VCaP (cell line): Measurements from ENCODE around the gene EPS8L3.

ENCODE experiments used
- H3K27ac ChIP-seq: fragments of 450-650 bp; 2 replicates; pipeline ENCODE4 v1.5.1; 2017
- TF ChIP-seq, protein P1 (sequence below): fragments of 450-650 bp; conservative IDR thresholded peaks from 2 replicates; pipeline ENCODE4 v1.5.1; 2017; ENCODE audit warnings: mild to moderate bottlenecking, moderate library complexity

The EPS8L3 gene

DNA sequence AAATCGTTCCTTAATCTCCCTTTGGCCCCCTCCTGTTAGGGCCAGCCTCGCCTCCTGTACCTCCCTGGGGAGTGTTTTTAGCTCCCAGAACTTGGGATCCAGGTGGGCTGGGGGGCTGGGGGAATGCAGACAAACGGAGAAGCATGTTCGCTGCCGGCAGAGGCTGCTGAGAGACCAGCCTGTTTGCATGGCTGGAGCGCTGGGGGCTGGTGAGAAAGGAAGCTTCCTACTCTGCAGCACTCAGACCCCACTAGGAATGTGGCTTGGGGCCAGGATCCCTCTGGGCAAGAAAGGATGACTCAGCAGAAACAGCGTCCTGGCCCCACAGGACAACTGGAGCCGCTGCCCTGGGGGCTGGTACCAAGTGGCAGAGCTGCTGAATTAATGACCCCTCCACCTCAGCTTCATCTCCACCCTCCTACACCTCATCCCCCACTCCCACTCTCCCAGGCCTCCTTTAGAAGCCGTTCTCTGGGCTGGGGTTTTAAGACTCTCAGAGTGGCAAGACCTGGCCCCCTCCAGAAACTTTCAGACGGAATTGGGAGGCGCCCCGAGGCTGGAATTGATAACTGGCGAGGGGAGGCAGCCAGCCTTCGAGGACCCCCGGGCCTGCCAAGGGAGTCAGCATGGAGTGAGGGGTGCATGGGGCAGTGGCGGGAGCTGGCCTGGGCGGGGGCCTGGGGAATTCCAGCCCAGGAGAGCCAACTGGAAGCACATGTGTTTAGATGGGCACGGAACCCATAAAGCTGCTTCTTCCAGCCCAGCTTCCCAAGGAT is 28.5 kb upstream of the EPS8L3 start:
- TF ChIP-seq, protein P1, sequence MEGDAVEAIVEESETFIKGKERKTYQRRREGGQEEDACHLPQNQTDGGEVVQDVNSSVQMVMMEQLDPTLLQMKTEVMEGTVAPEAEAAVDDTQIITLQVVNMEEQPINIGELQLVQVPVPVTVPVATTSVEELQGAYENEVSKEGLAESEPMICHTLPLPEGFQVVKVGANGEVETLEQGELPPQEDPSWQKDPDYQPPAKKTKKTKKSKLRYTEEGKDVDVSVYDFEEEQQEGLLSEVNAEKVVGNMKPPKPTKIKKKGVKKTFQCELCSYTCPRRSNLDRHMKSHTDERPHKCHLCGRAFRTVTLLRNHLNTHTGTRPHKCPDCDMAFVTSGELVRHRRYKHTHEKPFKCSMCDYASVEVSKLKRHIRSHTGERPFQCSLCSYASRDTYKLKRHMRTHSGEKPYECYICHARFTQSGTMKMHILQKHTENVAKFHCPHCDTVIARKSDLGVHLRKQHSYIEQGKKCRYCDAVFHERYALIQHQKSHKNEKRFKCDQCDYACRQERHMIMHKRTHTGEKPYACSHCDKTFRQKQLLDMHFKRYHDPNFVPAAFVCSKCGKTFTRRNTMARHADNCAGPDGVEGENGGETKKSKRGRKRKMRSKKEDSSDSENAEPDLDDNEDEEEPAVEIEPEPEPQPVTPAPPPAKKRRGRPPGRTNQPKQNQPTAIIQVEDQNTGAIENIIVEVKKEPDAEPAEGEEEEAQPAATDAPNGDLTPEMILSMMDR, result no peak
- no peak overlapping the region for H3K27ac ChIP-seq

DNA sequence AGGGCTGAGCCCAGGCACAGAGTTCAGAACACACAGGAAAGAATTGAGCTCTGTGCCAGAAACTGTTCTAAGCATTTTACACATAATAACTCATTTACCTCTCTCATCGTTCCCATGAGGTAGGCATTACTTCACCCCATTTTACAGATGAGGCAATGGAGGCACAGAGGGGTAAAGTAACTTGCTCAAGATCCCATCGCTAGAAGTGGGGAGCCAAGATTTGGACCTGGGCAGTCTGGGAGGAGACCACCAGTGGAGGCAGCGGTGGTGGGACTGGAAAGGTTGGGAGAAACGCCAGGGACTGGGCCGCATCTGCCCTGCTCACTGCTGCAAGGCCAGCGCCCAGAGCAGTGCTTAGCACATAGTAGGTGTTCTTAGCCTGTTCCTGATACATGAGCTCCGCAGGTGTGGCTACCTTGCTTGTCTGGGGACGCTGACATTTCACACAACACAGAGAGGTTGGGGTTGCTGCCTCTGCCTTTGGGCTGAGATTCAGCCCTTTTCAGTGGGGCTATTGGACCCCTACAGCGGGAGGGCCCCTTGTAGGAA is 27.8 kb upstream of the EPS8L3 start:
- TF ChIP-seq, protein P1, result no peak
- no peak overlapping the region for H3K27ac ChIP-seq

DNA sequence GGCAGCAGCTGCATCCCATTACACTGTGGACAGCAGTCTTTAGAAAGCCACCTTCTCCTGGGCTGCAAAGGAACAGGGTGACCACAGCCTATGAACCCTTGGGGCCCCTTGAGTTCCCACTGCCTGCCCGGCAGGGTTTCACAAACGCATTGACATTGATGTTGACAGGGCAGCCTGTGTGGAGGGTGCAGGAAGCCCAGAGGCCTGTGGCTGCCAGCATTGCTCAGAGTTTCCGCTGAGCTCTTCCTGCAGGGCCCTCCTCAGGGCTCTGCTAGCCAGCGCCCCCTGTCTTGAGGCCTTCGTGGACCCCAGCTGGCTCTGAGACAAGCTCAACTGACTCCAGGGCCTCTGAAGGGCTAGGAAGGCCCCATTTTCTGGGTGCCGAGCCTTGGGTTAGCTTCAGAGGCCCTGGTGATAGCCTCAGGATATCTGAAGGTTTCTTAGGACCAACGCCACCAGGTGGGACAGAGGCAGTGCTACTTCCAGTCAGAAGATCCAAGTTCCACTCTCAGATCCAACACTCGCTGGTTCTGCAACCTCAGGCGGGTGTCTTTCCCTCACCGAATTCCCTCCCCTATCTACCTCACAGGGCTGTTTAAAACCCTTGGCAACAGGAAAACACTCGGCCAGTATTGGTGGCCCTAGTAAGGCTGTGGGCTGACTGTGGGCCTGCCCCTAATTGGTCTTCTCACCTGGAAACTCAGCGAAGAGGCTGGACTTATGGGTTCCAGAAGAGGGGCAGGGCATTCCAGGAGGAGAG is 27.2 kb upstream of the EPS8L3 start:
- H3K27ac ChIP-seq, result no peak overlapping the region

DNA sequence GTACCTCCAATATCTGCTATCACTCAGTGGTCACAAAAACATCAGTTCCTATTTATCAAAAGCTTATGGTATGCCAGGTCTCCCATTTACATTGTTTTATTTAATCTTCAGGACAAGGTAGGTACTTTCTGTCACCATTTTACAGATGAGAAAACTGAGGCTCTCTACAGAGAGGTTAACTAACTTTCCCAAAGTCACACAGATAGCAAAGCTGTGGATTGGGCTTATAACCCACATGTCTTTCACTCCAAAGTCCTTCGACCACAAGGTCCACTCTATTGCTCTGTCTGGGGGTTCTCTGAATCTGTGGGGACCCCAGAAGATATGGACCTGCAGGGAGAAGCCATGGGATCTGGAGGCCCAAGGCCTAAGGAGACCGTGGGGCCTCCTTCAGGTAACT is 26.6 kb upstream of the EPS8L3 start:
- TF ChIP-seq, protein P1, result no peak
- H3K27ac ChIP-seq, result no peak overlapping the region

More for the DNA sequence above, 27.2 kb upstream of the EPS8L3 start:
- TF ChIP-seq, protein P1, result no peak

DNA sequence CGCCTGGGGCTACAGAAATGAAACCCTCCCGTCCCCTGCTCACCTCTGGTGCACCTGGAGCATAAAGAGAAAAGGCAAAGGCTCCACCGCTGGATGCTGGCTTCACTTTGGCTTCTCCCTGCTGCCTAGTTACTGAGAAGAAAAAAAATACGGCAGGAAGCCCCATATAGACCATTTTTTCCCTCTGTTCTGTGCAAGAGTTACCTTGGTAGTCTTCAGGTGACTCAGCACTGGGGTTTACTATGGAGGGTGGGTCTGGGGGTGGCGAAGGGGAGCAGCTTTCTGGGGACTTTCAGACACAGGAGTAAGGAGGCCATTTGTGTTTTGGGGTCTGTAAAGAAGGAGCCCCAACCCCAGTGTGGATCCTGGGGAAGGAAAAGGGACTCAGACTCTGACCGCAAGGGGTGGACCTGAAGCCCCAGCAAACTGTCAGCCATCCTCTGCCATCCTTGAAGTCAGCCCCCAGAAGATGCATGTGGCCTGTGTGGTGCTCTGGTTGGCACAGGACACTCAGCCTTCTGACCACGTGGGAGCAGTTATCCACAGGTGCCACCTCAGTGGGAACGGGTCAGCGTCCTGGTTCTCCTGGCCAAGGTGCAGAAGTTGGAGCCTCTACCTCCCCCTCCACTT is 25.9 kb upstream of the EPS8L3 start:
- TF ChIP-seq, protein P1, result no peak
- no peak overlapping the region for H3K27ac ChIP-seq

DNA sequence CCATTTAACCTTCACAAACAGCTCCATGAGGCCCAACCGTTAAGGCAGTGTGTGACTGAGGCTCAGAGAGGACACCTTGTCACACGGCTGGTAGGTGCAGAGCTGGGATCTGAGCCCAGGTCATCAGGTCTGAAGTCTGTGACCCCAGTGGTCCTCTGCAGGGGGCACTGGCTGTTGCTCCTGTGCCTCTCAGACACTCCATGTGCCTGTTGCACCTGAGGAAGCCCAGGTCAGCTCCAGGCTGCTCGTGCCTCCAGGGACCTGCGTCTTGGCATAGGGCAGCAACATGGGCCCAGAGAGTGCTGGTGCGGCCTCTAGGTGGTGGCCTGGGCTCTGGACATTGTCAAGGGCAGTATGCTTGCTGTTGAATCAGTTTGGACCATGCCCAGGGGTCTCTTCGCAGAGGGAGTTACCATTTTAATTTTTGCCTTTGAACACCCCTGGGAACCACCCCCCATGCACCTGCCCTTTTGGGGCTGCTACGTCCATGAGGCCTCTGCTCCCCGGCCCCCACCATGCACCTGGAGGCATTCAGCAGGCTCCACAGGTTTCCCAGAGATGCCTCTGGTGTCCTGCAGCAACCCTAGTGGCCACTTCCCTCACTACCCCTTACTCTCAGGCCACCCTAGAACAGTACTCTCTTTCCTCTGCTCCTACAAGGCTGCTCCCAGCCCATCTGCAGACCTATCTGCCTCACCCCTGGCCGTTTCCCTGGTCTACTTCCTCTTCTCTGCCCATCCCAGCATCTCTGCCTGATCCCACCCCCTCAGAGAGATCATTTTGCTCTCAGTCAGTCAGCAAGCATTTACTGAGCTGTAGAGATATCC is 25.2 kb upstream of the EPS8L3 start:
- no peak overlapping the region for H3K27ac ChIP-seq
- TF ChIP-seq, protein P1, result peak; percentile 49
